SU-DHL-6 (cell line): ENCODE data around the gene HSH2D.

Experiments used
- CTCF ChIP-seq: fragments of 200-600 bp; sonication (generic); IDR thresholded peaks from one replicate; pipeline ENCODE4 v1.5.1; 2017; ENCODE audit warnings: antibody characterized with exemption, mild to moderate bottlenecking, low read length, moderate library complexity; ENCODE audit not compliant: insufficient read depth, poor library complexity, severe bottlenecking
- EZH2phosphoT487 ChIP-seq: fragments of 200-600 bp; sonication (generic), shearing (Covaris generic); conservative IDR thresholded peaks from 2 replicates; pipeline ENCODE4 v1.6.1; 2018; ENCODE audit warnings: mild to moderate bottlenecking, antibody characterized with exemption, low read length, moderate library complexity, mixed read lengths

- no peak for TF ChIP-seq CTCF
- TF ChIP-seq EZH2phosphoT487 = no peak
Observed at GRCh38 chr19:16112778-16113177, 30.7 kb upstream of the HSH2D start.
